Mononuclear cell (primary cell): ENCODE data around the gene LGSN. TPM values are rescaled to one million over a fixed set of nuclear protein-coding genes. Genes with fewer than 3 reads are reported as not detected.
"Not testable (repeated sequence)": the region's sequence is repeated elsewhere in the genome, so short reads cannot be mapped to it uniquely, and the experiment has no call there.

Source experiments
- H3K27me3 ChIP-seq: 2 replicates; pipeline ENCODE4 v1.6.0; 2011; ENCODE audit warnings: low read length, control low read depth; ENCODE audit not compliant: insufficient read depth
- H3K4me1 ChIP-seq: 2 replicates; pipeline ENCODE4 v1.5.1; 2011; ENCODE audit warnings: mild to moderate bottlenecking, low read length, control low read depth; ENCODE audit not compliant: insufficient read depth
- H3K4me3 ChIP-seq: 2 replicates; pipeline ENCODE4 v1.5.1; 2011; ENCODE audit warnings: mild to moderate bottlenecking, low read length, moderate library complexity
- H3K9me3 ChIP-seq: 2 replicates; pipeline ENCODE4 v1.5.1; 2011; ENCODE audit warnings: low read depth, mild to moderate bottlenecking, control low read depth, low read length
- total RNA-seq: library from RNA; depleted of rRNA; stranded (reverse); fragments of >200 nt; gene quantifications from one replicate; pipeline ENCODE4 v1.2.3, GENCODE V29; 2012

Gene LGSN
- total RNA-seq, 1 donor = not detected

DNA sequence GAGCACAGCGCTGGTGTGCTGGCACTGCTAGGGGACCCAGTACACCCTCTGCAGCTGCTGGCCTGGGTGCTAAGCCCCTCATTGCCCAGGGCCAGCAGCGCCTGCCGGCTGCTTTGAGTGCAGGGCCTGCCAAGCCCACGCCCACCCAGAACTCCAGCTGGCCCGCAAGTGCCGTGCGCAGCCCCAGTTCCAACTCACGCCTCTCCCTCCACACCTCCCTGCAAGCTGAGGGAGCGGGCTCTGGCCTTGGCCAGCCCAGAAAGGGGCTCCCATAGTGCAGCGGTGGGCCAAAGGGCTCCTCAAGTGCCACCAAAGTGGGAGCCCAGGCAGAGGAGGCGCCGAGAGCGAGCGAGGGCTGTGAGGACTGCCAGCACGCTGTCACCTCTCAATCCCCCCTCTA lies 6.8 kb upstream of the LGSN start:
- H3K4me3 ChIP-seq, H3K27me3 ChIP-seq, H3K9me3 ChIP-seq, H3K4me1 ChIP-seq: not testable (repeated sequence)

DNA sequence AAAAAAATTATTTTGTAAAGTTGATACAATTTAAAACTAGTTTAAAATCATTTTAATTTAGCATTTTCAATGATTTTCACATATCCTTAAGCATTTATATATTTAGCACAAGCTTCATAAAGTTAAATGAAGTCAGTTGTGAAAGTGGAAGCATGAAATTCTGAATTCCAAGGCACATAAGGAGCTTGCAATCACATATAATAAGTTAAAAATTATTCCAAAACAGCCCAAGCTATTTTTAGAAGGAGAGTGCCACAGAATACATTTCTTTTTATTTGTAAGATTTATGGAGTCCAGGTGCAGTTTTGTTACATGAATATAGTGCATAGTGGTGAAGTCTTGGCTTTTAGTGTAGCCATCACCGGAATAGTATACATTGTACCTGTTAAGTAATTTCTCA lies 3.2 kb upstream of the LGSN start:
- no peaks in the 10 kb centered on the region for H3K27me3 ChIP-seq
- H3K9me3 ChIP-seq = no peaks in the 10 kb centered on the region
- H3K4me1 ChIP-seq = no peaks in the 10 kb centered on the region
- H3K4me3 ChIP-seq = no peak overlapping the region

DNA sequence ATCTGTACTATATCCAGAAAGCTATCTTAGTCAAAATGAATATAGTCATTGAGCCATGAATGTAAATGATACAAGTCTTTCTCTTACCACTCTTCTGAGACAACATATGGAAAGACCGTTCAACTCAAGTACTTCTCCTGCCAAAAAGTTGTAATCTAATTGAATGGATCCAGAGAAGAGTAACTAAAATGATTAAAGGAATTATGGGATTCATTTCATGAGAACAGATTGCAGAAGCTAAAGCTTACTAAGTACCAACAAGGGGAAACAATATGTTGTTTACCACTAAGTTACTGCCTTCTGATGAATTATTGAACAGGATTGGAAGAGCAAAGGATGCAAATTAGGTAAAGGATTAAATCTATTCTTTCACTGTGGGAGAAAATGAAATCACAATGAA lies 2.0 kb upstream of the LGSN start:
- no peaks in the 10 kb centered on the region for H3K9me3 ChIP-seq
- H3K27me3 ChIP-seq = no peaks in the 10 kb centered on the region
- no peak overlapping the region for H3K4me3 ChIP-seq
- H3K4me1 ChIP-seq = no peaks in the 10 kb centered on the region

DNA sequence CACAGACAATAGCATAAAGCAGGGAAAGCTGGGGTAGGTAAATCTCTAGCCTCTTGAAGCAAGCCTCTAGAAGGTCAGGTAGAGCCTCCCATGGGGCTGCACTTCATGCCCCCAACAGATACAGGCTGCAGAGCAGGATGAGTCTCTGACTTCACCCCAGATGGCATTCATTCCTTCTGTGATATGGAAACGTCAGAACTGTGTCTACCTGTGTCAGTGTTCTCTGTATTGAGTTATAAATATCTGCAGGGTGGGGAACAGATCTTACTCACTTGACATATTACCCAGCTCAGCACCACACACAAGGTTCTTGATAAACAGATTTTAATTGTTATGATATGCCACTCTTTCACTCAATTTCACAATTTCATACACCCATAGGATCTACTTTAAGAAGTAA lies 2.1 kb downstream of the LGSN start:
- Histone ChIP-seq H3K4me1 (no peaks in the 10 kb centered on the region), H3K27me3 (no peaks in the 10 kb centered on the region), H3K9me3 (no peaks in the 10 kb centered on the region), H3K4me3 (no peak overlapping the region)

DNA sequence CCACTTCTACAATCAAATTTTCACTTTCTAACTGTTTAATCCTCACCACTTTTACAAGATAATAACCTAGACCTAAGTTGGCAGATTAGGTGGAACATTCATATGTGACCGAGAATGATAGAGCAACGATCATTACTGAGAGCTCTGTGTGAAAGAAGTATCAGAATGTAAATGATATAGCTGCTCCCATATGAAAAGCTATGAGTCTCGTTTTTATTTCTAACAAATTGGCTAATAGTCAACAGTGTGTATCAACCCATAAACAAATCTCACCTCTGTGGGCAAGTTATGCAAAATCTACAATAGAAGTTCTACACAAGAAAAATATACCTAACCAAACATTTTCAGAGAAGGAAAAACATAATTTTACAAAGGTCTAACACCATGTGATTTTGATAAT lies 3.7 kb downstream of the LGSN start:
- no peak overlapping the region for H3K4me3 ChIP-seq
- no peaks in the 10 kb centered on the region for H3K9me3 ChIP-seq
- no peaks in the 10 kb centered on the region for H3K4me1 ChIP-seq
- H3K27me3 ChIP-seq = no peaks in the 10 kb centered on the region

DNA sequence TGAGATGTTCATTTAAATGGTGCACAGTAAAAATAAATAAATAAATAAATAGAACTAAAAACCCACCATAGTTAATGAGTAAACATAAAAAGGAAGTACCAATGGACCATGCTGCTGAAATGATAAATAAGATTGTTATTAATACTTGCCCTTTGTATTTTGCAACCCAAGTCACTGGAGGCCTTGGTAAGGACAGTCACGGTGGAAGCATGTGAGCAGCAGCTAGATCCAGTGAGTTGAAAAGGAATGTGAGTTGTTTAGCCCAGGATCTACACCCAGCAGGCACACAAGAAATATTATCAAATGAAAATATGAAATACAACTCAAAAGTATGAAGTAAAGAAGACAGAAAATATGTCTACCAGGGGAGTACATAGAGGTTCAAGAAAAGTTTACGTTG lies 6.7 kb downstream of the LGSN start:
- Histone ChIP-seq H3K27me3 (no peaks in the 10 kb centered on the region), H3K4me3 (no peak overlapping the region), H3K4me1 (no peaks in the 10 kb centered on the region), H3K9me3 (no peaks in the 10 kb centered on the region)

DNA sequence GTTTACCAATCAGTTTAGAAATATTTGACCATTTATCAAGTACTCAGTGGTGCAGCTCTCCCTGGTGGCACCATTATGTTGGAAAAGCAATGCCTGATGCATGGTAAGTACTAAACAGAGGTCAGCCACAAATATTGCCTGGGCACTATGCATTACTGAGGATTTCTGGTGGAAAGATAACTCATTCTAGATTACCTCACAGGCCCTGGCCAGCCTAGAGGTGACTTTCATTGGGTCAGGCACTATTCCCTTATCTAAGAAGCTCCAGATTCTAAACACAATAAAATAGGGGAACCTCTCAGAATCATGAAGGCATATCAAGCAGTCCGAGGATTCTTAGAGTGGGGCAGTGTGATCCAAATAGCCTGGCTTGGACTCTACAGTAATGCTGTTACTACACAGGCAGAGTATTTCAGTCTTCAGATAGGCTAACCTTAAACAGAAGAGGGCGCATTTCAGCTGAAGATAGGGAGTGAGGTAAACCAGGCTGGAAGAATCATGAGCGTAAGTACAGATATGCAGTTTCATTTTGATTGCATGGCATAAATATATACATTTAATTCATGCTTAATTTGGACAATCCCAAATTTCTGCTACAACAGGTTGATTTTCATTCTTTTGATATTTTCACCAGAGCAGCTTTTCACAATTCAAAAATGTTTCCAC lies 12.1 kb downstream of the LGSN start:
- H3K4me1 ChIP-seq = no peaks in the 10 kb centered on the region
- H3K9me3 ChIP-seq = no peaks in the 10 kb centered on the region
- H3K27me3 ChIP-seq = no peaks in the 10 kb centered on the region
- no peak overlapping the region for H3K4me3 ChIP-seq

DNA sequence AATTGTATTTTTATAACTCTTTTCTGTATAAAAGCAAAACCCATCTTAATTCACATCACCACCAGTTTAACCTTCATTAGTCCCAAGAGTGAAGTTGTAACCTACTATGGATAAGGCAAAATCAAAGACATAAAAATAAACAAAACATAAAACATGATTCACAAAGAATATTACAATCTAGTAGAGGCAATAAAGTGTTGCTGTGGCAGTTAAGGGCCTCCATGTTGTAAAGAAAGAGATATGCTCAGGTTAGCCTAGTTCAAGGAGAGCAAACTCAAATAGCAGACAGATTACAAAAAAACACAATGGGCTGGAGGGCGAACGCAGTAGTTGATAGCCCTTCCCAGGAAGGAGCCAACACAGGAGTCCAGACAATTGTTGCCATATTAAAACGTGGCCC lies 13.4 kb downstream of the LGSN start:
- no peak overlapping the region for H3K4me3 ChIP-seq
- no peaks in the 10 kb centered on the region for H3K4me1 ChIP-seq
- no peaks in the 10 kb centered on the region for H3K27me3 ChIP-seq
- no peaks in the 10 kb centered on the region for H3K9me3 ChIP-seq

DNA sequence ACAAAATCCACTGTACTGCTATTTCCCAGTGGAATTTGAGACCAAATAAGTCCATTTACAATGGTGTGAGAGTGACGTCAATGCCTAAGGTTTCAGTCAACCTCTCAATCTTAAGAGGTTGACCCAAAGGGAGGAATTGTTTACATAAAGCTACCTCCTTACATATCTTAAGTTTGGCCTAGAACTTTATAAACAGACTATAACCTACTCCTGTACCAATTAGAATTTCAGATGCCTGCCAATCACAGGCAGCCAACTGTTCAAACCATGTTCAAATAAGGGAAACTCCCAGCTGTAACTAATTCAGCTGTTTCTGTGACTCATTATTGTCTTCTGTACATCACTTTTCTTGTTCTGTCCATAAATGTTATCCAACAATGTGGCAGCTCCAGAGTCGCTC lies 14.5 kb downstream of the LGSN start:
- Histone ChIP-seq H3K4me3 (no peak overlapping the region), H3K27me3 (no peaks in the 10 kb centered on the region), H3K9me3 (no peaks in the 10 kb centered on the region), H3K4me1 (no peaks in the 10 kb centered on the region)

DNA sequence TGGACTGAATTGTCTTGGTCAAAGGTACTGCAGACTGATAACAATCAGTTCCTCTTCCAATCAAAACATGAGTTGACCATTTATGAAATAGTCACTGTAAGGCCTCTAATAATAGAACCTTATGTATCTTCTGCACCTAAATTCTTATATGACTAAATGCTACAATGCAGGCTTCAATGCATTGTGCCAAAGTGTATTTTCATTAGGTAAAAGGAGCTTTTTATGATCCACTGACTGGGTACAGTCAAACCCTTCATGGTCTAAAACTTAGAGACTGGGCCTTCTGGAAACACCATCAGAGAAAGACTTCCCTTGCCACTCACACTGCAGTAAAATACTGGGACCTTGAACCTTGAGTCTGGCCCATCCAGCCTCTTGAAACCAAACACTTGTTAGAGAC lies 16.3 kb downstream of the LGSN start:
- Histone ChIP-seq H3K27me3 (no peaks in the 10 kb centered on the region), H3K4me1 (no peaks in the 10 kb centered on the region), H3K4me3 (no peak overlapping the region), H3K9me3 (no peaks in the 10 kb centered on the region)

DNA sequence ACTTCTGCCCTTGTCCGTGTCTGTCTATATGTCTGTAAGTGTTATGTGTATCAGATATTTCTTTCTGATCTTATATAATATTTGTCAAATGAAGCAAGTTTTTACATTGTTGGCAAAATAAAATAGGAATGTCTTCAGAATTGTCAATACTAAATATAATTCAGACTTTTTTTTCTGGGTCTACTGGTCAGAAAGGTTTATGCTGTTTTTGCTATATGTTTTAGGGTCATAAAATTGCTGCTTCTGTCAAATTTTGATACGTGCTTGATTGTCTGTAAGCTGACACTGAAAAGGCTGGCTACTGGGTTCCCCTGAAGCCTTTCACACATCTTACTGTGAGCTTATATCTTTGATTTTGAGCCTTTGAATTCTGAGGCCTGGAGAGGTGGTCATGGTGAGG lies 20.1 kb downstream of the LGSN start:
- Histone ChIP-seq H3K9me3 (no peaks in the 10 kb centered on the region), H3K4me3 (no peak overlapping the region), H3K27me3 (peaks cover 2% of the 10 kb centered on the region), H3K4me1 (no peaks in the 10 kb centered on the region)

DNA sequence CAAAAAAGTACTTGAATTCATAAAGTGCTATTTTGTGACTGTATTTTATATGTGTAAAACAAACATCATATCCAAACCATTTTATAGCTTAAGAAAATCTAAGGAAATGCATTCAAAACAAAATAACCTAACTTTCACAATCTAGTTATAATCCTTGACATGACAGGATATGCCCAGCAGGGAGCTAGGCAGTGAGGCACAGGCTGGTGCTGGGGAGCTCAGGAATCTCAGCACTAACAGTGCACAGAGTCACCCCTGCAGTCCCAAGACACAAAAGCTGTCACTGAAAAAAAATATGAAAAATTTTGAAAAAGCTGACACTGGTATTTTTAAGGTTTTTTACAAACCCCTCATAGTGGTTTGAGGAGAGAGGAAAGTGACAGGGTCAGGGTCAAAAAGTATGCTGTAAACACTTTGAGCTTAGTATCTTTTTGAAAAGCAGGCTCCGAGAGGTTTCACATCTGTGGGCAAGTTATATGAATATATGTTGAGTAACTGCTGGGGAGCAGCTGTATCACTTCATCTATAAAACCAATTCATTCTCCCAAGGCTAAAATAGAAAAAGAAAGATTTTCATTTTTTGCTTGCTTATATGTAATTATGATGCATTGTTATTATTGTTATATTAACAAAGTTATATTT lies 24.1 kb downstream of the LGSN start:
- Histone ChIP-seq H3K9me3 (no peaks in the 10 kb centered on the region), H3K4me1 (no peaks in the 10 kb centered on the region), H3K27me3 (peaks cover 2% of the 10 kb centered on the region), H3K4me3 (no peak overlapping the region)

DNA sequence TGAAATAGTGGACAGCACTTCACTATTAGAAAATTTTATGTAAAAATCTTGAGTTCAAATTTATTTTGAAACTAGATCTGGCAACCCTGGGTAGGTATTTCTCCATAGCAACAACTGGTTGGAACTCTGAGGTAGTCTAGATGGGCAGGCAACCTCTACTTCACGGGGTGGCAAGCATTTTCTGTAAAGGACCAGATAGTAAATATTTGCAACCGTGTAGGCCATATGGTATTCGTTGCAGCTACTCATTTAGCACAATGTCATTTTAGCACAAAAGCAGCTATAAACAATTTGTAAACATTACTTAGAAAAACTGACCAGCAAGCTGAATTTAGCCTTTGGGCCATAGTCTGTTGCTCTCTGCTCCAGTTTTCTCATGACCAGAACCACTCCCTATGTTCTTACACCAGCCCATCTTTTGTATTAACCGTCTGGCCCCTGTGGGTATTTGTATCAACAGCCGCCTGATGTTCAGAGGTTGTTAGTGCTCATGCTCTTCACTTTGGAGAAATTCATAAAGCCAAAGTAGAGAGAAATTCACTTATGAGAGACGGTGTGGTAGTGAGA lies 29.2 kb downstream of the LGSN start:
- peaks cover 2% of the 10 kb centered on the region for H3K27me3 ChIP-seq
- no peaks in the 10 kb centered on the region for H3K4me1 ChIP-seq
- no peaks in the 10 kb centered on the region for H3K9me3 ChIP-seq
- no peak overlapping the region for H3K4me3 ChIP-seq

DNA sequence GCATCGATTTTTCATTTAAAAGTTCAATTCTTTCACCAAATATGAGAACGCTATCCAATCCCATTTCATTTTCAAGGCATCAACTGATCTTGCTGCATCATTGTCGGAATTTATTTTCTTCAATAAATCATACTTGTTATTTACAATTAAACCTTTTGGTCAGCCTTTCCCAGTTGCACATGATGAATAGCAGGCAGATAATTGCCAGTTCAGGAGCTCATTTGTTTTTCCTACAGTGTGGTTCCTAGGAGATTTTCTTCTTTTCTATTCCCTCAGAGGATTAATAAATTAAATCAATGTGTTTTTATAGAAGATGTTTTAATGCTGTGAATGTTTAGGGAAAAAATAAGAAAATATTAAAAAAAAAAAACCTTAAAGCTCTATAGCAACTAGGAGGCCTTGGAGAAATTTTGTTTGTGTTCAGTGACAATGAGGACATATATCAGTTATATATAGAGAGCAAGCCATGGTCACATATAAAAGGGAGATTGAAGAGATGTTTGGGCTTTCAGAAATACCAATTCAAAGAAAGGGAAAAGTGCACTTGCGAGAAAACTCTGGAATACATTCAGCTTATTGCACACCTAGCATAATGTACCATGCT lies 30.4 kb downstream of the LGSN start:
- H3K4me3 ChIP-seq = no peak overlapping the region
- H3K4me1 ChIP-seq = no peaks in the 10 kb centered on the region
- no peaks in the 10 kb centered on the region for H3K27me3 ChIP-seq
- H3K9me3 ChIP-seq = no peaks in the 10 kb centered on the region

DNA sequence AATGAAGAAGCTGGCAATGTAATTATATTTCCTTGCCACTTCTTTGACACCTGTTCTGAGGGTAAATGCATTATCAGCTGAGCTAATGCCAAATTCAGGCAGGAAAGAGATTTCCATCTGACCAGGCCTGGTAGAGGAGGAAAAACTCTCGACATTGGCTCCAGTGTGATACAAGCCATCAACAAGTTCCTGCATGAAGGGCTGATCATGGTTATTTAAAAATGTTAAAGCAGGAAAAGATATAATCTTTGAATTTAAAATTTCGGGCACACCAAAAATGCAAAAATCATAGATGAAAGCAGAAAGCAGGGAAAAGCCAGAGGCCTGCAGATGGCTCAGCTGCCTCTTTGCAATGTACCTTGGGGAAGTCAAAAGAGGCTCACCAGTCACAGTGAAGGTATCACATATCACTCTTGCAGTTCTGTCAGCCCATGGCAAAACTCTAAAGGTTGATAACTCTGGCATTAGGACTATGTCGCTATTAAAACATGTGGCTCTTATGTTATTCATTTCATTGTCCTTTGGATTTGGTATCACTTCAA lies 39.1 kb downstream of the LGSN start:
- H3K9me3 ChIP-seq = no peaks in the 10 kb centered on the region
- H3K4me3 ChIP-seq = no peak overlapping the region
- H3K27me3 ChIP-seq = no peaks in the 10 kb centered on the region
- no peaks in the 10 kb centered on the region for H3K4me1 ChIP-seq
